GM18526 (cell line): ENCODE measurements around the gene AGRN.

ENCODE experiments used
- POLR2A ChIP-seq: IDR thresholded peaks from 3 replicates; pipeline ENCODE4 v1.6.1; 2011; ENCODE audit not compliant: insufficient read length; ENCODE audit errors: extremely low read depth

The AGRN gene

GRCh38 chr1:1049318-1050165, 29.6 kb downstream of the AGRN start:
- TF ChIP-seq POLR2A: no peak

DNA sequence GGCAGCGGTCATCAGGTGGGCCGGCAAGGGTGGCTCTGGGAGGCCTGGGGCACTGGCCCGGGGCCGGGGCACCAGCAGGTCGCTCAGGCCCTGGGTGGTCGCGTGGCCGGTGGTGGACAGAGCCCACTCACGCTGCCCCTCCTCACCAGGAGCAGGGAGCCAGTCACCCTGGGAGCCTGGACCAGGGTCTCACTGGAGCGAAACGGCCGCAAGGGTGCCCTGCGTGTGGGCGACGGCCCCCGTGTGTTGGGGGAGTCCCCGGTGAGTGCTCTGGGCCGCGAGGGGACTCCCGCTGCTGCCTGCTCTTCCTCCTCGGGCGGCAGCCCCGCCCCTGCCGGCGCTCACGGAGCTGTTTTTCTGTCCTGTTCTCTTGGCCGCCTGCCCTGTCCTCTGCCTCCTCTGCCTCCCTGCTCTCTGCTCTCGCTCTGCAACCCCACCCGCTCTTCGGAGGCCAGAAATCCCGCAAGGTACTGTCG, 30.7 kb downstream of the AGRN start:
- no peak for TF ChIP-seq POLR2A

DNA sequence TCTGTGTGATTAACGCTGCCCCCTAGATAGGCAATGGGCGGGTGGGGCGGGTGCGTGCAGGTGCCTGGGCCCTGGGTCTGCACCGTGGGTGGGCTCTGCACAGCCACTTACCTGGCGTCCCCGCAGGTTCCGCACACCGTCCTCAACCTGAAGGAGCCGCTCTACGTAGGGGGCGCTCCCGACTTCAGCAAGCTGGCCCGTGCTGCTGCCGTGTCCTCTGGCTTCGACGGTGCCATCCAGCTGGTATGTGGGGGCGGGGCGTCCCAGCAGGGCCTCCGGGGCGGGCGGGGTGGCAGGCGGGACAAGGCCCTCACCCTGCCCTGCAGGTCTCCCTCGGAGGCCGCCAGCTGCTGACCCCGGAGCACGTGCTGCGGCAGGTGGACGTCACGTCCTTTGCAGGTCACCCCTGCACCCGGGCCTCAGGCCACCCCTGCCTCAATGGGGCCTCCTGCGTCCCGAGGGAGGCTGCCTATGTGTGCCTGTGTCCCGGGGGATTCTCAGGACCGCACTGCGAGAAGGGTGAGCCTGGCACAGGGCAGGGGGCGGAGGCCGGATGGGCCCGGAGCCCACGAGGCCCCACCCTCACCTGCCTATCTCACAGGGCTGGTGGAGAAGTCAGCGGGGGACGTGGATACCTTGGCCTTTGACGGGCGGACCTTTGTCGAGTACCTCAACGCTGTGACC, 31.3 kb downstream of the AGRN start:
- no peak for TF ChIP-seq POLR2A

- no peak for TF ChIP-seq POLR2A
Measured at GRCh38 chr1:1052003-1052840, 32.3 kb downstream of the AGRN start.

DNA sequence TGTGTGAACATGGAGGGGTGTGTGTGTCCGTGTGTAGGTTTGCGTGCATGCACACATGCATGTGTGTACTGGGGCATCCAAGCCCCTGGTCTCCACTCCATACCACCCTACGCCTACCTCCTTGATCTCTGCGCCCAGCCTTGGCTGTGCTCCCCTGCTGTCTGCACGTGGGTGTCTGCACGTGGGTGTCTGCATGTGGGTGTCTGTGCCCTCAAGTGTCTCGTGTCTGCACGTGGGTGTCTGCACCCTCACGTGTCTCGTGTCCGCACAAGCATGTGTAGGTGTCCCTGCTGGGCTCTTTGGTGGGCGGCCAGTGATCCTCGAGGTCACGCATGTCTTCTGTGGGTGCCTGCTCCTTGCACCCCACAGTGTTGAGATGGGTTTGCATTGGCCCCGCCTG, 33.1 kb downstream of the AGRN start:
- no peak for TF ChIP-seq POLR2A

- TF ChIP-seq POLR2A: no peak
Measured at GRCh38 chr1:1053682-1054081, 33.8 kb downstream of the AGRN start.

DNA sequence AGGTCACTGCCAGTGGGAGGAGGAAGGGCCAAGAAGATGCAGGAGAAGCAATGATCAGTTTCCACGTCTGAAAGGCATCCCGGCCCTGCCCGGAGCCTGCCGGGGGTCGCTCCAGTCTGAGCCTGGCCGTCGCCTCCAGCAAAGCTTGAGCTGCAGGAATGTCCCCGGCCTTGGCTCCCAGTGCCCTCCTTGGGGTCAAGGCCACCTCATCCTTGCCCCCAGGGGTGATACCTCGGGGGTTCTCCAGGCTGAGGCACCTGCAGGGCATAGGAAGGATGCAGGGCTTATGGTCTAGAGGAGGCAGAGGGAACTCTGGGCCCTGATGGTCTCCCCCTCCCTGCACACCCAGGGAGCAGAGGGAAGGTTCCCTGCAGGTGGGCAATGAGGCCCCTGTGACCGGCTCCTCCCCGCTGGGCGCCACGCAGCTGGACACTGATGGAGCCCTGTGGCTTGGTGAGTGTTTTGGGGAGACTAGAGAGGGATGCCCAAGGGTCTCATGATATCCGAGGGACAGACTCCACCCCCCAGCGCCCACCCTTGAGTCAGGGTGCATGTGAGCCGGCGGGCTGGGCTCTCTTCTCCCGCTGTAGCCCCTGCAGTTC, 34.3 kb downstream of the AGRN start:
- no peak for TF ChIP-seq POLR2A

GRCh38 chr1:1054971-1055370, 35.1 kb downstream of the AGRN start:
- no peak for TF ChIP-seq POLR2A

DNA sequence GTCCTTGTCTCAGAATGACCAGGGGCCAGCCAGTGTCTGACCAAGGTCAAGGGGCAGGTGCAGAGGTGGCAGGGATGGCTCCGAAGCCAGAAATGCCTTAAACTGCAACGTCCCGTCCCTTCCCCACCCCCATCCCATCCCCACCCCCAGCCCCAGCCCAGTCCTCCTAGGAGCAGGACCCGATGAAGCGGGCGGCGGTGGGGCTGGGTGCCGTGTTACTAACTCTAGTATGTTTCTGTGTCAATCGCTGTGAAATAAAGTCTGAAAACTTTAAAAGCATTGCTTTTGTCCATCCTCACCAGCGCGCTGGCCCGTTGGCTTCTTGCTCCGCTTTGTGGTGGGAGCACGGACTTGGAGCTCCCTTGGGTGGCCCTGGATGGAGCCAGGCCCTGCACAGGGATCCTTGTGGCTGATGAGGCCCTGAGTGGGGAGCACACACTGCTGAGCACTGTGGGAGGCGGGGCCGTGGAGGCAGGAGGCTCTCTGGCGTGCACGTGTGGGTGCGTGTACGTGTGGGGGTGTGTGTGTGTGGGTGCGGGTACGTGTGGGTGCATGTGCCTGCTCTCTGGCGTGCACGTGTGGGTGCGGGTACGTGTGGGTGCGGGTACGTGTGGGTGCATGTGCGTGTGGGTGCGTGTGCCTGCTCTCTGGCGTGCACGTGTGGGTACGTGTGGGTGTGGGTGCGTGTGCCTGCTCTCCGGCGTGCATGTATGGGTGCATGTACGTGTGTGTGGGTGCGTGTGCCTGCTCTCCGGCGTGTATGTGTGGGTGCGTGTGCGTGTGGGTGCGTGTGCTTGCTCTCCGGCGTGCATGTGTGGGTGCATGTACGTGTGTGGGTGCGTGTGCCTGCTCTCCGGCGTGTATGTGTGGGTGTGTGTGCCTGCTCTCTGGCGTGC, 36.2 kb downstream of the AGRN start:
- TF ChIP-seq POLR2A: no peak

GRCh38 chr1:1058088-1058905, 38.4 kb downstream of the AGRN start:
- TF ChIP-seq POLR2A: no peak

DNA sequence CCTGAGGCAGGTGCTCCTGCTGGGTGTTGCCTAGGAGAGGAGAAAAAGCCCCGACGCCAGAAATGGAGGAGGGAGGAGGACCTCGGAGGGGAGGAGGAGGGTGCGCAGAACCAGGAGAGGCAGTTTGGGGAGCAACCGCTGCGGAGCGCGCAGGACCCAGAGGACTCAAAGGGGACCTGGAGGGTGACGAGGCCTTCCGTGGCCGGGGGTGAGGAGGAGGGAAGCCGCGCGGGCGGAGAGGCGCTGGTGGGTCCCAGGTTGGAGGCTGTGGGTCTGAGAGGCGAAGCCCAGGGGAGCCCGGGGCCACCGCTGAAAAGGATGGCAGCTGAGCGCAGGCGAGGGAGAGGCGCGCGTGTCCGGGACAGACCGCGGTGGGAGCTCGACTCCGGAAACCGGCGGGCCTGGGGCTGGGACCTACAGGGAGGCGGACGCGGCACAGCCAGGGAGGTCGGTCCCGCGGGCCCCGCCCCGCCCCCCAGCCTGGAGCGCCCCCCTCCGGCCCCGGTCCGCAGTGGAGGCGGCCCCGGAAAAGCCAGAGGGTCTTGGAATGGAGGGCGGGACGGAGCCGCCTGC, 39.1 kb downstream of the AGRN start:
- no peak for TF ChIP-seq POLR2A

- TF ChIP-seq POLR2A: peak; percentile 44
Measured at GRCh38 chr1:1059494-1060280, 39.8 kb downstream of the AGRN start.
